GM11168 (cell line): ENCODE measurements around the gene LRRC37A.
"Not testable (repeated sequence)": the region's sequence is repeated elsewhere in the genome, so short reads cannot be mapped to it uniquely, and the experiment has no call there.

Experiments
- in situ Hi-C: fragments of 300-500 bp; cut with MboI; formaldehyde crosslinking; loops from one replicate; pipeline ENCODE4 v1.12.0; 2022; ENCODE audit warnings: low sequenced_read_pairs; ENCODE audit not compliant: unreplicated experiment

Gene LRRC37A

GRCh38 chr17:46286764-46287221 is 8.1 kb upstream of the LRRC37A start:
- in situ Hi-C loops, result loop anchor here (5.0 kb wide), 1 partner anchor 139 kb away; no protein-coding TSS in a partner anchor

- in situ Hi-C loops, result loop anchor here (5.0 kb wide), 1 partner anchor 140 kb away; no protein-coding TSS in a partner anchor
These were observed 7.3 kb upstream of the LRRC37A start for GRCh38 chr17:46287587-46287986.

DNA sequence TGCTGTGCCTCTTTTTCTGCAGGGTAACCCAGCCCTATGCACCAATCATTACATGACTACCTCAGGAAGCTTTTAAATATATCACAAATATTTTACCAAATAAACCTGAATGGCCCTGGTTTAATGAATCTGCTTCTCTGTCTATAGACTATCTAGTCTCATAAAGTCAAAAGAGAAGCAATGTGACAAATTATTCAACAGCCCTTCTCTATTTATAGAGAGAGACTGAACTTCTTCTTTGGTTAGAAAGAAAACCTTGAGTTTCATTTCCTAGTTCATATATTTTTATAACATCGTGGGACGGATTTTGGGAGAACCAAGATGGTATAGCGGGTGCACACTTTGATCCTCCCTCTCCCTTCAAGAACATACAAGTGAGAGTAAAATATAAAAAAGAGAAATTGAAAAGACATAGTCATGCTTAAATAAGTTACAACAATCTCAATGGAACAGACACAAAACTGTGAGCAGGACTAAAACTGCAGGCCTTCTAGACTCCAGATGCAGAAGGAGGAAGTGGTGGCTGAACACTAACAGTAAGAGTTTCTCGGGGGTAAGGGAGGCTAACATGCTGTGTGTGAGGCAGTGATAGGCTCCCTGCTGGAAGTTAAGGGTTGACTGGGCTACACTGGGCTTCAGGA is 3.9 kb upstream of the LRRC37A start:
- in situ Hi-C loops, result not testable (repeated sequence)

DNA sequence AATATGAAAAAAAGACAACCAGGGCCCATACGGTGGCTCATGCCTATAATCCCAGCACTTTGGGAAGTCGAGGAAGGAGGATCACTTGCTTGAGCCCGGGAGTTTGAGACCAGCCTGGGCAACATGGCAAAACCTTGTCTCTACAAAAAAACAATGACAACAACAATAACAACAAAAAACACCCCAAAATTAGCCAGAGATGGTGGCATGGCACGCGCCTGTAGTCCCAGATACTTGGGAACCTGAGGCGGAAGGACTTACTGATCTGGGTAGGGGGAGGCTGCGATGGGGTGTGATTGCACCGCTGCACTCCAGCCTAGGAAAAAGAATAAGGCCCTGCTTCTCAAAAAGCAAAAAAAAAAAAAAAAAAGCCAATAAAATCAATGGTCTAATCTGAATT is 3.3 kb upstream of the LRRC37A start:
- in situ Hi-C loops, result not testable (repeated sequence)

DNA sequence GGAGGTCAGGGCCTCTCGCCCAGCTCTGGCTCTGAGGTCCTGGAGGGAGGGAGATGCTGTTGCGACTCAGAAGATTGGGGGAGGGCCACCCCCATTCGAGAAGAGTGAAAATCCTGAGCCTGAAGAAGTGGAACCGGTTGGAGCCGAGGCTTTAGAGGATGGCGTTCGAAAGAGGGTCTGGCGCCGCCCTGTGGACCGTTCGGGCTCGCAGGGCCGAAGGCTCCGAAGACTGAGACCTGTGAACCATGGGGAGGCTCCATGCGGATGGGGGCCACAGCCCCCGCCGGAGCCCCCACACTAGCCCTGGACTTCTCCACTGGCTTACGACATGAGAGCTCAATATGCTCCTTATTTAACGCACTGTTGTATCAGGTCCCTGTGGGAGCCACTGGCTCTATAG is 46.3 kb downstream of the LRRC37A start:
- in situ Hi-C loops, result loop anchor here (25.0 kb wide), 1 partner anchor 229 kb away; no protein-coding TSS in a partner anchor

- in situ Hi-C loops, result loop anchor here (25.0 kb wide), 1 partner anchor 230 kb away; no protein-coding TSS in a partner anchor
These were observed 47.2 kb downstream of the LRRC37A start for GRCh38 chr17:46342131-46342530.

DNA sequence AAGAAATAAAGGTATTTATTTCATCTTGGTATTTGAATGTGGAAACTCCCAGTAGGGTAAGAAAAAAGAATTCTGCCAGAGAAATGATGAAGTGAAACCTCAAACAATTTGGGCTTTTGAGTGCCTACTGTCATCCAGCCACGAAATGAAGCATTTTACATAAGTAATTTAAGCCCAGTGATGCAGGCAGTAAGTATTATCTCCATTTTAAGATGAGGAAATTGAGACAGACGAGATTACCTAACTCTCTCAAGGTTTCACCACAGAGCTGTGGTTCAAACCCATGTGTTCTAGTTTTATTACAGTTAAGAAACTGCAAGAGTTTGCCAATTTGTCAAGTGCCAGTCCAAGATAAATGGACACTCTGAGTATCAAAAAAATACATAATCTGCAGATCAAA is 53.4 kb downstream of the LRRC37A start:
- in situ Hi-C loops, result loop anchor here (25.0 kb wide), 1 partner anchor 236 kb away; no protein-coding TSS in a partner anchor

- in situ Hi-C loops, result loop anchor here (25.0 kb wide), 1 partner anchor 237 kb away; no protein-coding TSS in a partner anchor
These were observed 54.1 kb downstream of the LRRC37A start for GRCh38 chr17:46349060-46349459.

- in situ Hi-C loops, result not testable (repeated sequence)
These were observed 58.9 kb downstream of the LRRC37A start for GRCh38 chr17:46353856-46354255.

DNA sequence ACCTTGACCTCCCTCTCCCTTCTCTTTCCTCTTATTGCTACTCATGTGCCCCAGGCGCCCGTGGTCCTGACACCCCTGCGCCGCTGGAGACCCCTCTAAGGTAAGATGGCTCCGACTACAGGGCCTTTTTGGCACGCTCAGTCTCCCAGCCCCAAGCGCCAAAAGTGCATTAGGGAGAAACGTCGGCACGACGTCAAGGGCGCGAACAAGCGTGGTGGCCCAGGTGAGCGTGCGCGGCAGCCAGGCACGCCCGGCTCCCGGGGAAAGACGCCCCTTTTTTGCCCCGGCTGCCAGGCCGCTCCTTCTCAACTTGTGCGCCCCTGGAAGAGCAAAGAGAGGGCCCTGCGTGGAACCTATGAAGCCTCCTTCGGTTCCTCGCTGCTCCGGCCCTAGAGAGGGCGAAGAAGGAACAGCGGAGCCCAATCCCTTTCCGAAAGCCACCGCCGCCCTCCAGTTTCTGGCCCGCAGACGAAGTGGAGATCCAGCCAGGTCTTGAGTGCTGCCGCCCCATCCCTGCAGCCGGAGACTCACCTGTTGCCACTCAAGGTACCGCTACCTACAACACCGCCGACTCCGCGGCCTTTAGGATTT is 66.3 kb downstream of the LRRC37A start:
- in situ Hi-C loops, result not testable (repeated sequence)

DNA sequence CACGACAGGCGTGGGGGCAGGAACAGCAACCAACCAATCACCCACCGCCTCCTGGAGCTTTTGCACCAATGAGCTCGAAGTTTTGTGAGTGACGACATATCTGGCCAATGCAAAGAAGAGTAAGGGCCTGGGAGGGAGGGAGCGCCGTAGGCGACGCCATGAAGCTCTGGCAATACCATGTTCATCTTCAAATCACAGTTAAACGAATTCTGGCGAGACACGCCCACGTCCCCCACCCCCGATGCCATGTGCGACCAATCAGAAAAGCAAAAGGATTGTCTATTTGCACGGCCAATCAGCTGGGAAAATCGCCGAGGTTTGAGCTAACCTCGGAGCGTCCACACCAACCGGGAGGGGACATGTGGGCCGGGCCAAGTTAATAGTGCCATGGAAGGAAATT is 66.8 kb downstream of the LRRC37A start, which contains the start of gene ARL17B:
ARL17B (minus strand) TSS at position 12 of the 400 bp plus-strand sequence. CDS start 3,369 bp downstream, outside the sequence.
- in situ Hi-C loops, result not testable (repeated sequence)

DNA sequence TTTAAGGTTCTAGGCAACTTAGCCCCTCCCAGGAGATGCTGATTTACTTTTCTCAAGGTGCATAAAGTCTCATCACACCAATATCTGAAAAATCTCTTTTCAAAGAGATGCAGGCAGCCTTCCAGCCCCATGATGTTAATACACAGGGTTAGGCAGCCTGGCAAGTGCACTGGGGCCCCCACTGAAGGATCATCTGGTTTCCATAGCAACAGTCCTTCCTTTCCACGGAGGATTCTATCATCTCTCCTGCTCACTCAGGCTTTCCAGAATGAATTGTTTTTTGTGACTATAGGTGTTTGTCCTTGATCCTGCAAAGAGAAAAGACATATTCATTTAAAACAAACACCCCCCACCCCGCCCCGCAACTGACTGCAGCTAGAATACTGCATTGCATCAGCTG is 72.6 kb downstream of the LRRC37A start:
- in situ Hi-C loops, result not testable (repeated sequence)

DNA sequence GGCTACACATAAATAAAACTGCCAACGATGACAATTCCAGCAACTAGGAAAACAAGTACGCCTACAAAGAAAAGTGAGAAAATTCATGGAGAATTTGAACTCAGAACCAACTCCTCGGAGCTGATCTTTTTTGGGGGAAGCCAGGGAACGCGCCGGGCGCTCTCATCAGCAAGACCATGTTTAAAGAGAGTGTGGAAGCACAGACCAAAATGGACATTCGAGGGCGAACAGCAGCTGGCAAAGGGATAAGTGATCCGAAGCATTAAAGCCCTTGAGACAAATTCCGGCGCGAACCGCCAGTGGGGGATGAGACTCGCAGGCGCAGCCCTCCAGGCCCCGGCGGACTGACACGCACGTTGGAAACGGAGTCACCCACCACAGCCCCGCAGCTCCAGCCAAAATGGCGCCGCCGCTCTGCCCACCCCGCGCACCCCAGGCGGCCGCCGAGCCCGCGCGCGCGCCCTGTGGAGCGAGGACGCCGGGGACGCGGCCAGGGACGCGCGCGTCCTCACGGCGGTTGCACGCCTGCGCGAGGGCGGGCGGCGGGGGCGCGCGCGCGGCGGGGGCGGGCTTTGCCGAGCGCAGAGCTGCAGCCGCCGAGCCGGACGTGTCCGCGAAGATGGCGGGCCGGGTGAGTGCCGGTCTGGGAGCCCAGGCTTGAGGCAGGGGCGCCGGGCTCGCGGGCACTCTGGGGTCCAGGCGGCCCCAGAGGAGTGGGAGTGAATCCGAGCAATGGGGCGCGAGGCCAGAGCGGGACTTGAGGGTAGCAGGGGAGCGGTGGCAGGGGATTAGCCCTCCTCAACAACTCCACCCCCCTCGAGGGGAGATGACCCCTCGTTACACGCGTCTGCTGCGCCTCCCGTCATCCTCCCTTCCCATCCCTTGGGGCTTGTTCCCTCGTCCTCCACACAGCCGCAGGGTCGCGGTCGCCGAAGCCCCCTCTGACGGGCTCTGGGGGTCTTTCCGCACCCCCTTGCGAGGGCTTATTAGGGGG is 77.6 kb downstream of the LRRC37A start:
- in situ Hi-C loops, result not testable (repeated sequence)

- in situ Hi-C loops, result not testable (repeated sequence)
These were observed 78.5 kb downstream of the LRRC37A start for GRCh38 chr17:46373418-46373817.

DNA sequence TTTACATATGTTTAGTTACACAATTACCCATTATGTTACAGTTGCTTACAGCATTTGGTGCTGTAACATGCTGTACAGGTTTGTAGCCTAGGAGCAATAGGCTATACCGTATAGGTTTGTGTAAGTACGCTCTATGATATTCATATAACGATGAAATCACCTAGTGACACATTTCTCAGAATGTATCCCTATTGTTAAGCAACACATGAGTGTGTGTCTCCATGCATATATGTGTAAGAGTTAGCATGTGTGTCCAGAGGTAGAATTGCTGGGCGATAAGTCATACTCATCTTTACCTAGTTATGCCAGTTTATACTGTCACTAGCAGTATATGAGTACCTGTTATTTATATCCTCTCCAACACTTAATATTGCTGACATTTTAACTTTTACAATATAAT is 88.2 kb downstream of the LRRC37A start:
- in situ Hi-C loops, result not testable (repeated sequence)

- in situ Hi-C loops, result not testable (repeated sequence)
These were observed 90.6 kb downstream of the LRRC37A start for GRCh38 chr17:46385491-46385890.
